GM21360 (cell line): ENCODE data around the gene TOP3B.
A peak's percentile ranks its signal among the peaks of the same experiment; 100 is the strongest.

Experiments used
- ATAC-seq: cut with Tn5 transposase; IDR thresholded peaks from one replicate; pipeline ENCODE4 v1.9.1; 2021; ENCODE audit warnings: mild to moderate bottlenecking, moderate library complexity; ENCODE audit not compliant: unreplicated experiment

TOP3B gene

GRCh38 chr22:21963286-21963685, 19.3 kb downstream of the TOP3B start:
- ATAC-seq = no peak

GRCh38 chr22:21962655-21962949, 20.0 kb downstream of the TOP3B start:
- no peak for ATAC-seq

DNA sequence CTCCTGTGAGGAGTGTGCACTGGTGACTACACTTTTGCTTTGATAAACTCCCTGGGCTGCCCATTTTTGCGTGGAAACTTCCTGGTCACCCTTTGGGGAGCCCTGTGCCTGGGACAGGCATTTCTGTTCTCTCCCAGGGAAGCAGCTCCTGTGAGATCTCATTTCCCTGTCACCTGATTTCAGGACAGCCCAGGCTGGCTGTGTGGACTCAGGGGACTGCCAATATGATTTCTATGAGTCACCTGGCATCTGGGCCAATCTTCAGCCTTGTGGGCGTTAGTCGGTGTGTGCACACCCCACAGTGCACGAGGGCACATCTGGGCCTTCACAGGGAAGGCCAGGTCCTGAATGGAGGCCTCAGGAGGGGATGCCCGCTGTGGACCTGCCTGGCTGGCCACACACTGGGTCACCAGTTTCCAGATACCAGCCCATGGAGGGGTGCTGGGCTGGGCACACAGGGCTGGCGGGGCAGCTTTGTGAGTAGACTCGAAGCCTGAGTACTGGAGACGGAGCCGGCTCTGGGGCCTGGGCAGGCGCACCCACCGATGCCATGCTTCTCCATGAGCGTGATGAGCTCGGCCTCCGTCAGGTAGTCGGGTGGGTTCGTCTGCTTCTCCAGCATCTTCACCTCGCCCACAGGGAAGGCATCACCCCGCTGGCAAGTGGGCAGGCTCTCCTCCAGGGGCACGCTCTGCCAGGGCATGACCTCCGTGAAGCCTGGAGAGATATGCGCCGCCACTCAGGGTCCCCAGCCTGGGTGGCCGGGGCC, 20.5 kb downstream of the TOP3B start:
- ATAC-seq = no peak

GRCh38 chr22:21961127-21961867, 21.3 kb downstream of the TOP3B start:
- no peak for ATAC-seq

- ATAC-seq = no peak
Observed at GRCh38 chr22:21960200-21961126, 22.1 kb downstream of the TOP3B start.

DNA sequence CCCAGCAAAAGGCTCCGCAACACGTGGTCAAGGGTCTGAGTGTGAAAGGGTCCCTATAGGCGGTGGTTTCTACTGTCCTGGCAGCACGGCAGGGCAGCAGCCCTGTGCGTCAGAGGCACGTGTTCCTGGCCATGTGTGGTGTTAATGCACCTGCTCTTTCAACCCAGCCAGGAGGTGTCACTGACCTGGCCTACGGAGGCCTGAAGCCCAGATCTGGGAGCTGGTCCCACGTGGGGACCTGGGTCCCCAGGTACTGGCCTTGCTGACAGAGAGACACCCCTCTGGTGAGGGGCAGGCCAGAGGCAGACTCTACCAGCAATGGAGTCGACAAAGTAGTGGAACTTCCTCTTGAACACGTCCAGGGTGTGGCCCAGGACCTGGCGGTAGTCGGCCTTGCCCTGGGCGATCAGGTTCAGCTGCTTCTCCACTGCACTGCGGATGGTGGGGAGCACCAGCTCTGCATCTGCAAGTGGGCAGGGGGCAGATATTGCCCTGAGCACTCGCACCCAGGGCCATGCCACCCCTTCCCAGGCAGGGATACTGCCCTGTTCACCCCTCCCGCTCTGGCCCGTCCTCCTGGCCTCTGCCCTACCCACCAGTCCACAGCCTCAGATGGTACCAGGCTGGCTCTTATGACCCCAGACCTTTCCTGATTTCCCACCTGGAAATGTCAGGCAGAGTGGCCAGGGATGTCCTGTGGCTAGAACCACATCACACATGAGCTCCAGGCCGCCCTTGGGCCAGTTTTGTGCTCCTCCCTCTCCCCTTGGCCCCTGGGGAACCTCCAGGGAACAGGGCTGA, 23.1 kb downstream of the TOP3B start:
- ATAC-seq = no peak

DNA sequence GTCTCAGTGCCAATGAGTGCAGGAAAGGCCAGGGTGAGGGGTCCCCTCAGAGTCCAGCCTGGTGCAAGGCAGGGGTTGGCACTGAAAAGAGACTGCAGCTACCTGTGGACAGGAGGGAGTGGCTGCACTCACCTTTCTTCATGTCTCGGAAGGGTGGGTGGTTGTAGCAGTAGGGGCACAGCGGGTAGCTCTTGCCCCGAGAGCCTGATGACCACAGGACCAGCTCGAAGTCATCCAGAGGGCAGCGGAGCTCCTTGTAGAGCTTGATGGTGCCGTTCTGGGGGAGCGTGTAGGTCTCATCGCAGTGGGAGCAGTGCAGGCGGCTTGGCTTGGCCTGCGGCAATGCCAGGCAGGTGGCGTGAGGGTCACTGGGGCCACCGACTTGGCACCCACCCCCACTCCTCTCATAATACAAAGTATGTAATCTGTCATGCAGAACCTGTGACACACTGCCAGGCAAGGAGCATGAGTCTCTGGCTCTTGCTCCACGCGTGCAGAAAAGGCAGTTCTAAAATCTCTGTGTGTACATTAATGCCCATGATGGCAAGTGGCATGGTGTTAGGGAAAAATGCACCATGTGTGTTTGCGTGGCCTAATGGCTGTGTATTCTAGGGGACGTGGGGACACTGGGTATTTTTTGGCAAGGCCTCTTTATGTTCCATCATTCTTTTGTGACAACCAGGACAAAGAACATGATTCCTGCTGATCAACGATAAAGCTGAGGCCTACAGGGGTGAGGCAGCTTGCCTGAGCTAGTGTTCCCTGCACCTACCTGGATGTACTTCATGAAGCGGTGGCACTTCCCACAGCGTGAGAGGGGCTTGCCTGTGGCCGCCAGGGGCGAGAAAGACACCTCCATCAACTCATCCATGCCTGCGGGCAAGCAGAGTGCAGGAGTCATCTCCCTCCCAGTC, 24.0 kb downstream of the TOP3B start:
- no peak for ATAC-seq

- ATAC-seq = peak; percentile 70
Observed at GRCh38 chr22:21952586-21953571, 29.7 kb downstream of the TOP3B start, which contains the start of gene PPM1F. Gene PPM1F (minus strand): TSS chr22:21952848. CDS start chr22:21946048, 6,800 bp downstream.

DNA sequence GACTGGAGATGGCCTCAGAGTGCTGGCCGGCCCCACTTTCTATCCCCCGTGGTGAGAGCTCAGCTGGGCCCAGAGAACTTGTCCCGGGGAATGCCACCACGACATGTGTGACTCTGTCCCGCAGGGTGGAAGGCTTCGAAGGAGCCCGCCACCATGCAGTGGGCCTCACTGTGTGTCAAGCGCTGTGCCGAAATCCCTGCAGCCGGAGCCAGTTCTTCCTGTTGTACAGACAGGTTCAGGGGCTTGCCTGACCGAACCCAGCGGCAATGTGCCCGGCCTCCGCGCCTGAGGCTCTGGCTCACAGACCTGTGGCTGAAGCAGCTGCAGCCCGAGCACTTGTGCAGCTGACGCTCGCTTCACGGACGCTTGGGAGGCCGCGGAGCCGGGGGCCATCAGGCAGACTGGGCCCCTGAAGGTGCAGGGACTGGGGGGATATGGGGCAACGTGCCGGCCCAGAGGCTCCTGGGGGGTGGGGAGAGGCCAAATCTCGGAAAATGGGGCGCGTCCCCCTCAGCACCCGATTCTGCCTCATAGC, 30.6 kb downstream of the TOP3B start:
- ATAC-seq = no peak

DNA sequence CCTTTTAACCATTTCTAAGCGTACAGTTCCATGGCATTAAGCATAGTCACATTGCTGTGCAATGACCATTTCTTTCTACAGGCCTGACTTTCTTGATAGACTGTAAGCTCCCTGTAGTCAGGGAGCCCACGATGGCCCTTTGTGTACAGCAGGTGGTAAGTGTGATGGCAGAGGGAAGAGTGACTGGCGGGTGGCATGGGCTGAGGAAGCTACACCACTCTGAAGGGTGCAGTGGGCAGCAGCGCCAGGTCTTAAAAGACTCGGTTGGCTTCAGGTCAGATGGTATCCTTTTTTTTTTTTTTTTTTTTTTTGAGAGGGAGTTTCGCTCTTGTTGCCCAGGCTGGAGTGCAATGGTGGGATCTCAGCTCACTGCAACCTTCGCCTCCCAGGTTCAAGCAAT, 31.5 kb downstream of the TOP3B start:
- ATAC-seq = no peak

GRCh38 chr22:21949948-21950347, 32.6 kb downstream of the TOP3B start:
- ATAC-seq = no peak

DNA sequence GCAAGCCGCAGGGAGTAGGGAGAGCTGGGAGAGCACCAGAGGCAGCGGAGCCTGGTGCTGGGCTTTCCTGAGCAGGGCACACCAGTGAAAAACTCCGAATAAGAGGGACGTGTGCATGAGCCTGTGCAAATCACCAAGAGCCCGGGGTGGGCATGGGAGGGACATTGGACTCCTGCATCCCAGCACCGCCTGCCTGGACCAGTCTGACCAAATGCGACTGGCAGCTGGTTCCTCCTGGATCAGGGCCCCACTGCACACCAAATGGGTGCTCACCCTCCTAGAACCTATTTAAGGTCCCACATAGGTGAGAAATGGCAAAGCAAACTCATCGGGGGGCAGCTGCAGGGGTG, 33.0 kb downstream of the TOP3B start:
- ATAC-seq = no peak

DNA sequence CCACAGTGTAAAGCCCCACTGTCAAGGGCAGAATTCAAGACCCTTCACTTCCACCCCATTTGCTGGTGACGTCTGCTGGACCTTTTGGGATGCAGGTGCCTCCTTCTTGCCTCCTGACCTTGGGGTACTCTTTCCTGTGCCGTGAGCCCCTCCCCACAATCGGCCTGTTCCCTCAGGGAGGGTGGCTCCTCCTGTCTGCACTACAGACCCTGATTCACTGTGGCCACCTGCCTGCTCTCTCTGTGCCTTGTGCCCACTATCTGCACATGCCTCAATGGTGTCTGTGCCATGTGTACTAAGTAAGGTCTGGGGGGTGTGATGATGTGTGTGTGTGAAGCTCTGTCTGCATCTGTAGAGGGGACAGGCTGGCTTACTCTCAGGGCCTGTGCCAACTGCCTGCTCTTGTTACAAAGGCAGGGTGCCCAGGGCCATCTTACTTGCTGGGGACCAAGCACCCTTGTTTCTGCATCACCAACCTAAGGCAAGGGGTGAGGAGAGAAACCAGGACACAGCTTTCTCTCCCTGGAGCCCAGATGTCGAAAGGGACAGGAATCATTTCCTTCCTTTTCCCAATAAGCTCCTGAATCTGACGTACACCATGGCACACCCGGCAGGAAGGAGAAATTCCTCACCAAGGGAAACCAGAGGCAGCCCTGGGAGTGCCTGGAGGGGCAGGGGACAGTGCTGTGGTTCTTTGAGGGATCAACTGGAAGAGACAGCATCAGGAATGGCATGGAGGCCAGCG, 33.6 kb downstream of the TOP3B start:
- no peak for ATAC-seq

- ATAC-seq = no peak
Observed at GRCh38 chr22:21948390-21948789, 34.2 kb downstream of the TOP3B start.

GRCh38 chr22:21947040-21948014, 35.3 kb downstream of the TOP3B start:
- no peak for ATAC-seq

DNA sequence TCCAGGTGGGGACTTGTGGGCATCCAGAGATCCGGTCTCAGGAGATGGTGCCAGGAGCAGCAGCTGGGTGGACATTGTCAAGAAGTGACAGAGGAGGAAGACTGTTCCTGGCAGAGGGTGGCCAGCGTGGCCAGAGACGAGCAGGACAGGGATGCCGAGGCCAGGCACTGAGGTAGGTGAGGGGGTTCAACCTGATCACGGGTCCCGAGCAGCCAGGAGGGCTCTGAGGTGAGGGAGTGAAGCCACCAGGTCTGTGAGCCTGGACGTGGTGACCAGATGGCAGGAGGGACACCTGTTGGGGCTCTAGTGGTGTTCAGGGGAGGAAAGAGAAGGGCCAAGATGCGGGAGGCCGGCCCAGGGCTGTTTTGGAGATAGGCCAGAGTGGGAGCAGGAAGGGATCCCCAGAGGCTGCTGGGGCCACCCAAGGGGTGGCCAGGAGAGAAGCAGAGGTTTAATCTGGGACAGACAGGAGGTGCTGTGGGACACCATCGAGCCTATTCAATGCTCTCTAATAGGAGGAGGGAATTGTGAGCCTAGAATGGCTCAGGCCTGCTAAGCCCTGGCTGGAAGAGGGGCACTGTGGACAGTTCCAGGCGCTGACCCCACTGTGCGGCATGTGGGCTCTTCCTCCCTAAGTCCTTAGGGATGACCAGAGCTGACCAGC, 36.2 kb downstream of the TOP3B start:
- ATAC-seq = no peak
